Fibroblast of the conjunctiva (primary cell): ENCODE measurements around the gene TNIP1.
A peak's percentile ranks its signal among the peaks of the same experiment; 100 is the strongest.

Source experiments
- DNase-seq: peaks from one replicate; pipeline ENCODE4 v3.0.0-alpha.2; 2010; ENCODE audit warnings: low read depth

TNIP1 gene

DNA sequence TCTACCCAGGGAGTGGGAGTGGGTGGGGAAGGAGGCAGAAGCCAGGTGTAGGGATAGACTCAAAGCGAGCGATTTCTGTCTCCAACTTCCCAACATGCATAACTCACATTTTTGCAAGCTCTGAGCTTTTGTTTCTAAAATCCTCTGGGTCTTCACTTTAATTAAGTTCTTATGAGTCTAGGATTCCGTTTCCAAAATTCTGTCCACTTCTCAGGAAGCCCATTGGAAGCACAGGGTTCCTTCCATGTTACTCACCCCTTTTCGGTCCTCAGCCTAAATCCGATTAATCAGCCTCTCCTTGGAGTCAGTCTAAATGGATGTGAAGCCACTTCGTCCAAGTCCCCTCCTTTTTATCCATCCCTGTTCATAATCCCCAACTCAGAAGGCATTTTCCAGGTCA is 59.1 kb downstream of the TNIP1 start:
- no peak for DNase-seq

DNA sequence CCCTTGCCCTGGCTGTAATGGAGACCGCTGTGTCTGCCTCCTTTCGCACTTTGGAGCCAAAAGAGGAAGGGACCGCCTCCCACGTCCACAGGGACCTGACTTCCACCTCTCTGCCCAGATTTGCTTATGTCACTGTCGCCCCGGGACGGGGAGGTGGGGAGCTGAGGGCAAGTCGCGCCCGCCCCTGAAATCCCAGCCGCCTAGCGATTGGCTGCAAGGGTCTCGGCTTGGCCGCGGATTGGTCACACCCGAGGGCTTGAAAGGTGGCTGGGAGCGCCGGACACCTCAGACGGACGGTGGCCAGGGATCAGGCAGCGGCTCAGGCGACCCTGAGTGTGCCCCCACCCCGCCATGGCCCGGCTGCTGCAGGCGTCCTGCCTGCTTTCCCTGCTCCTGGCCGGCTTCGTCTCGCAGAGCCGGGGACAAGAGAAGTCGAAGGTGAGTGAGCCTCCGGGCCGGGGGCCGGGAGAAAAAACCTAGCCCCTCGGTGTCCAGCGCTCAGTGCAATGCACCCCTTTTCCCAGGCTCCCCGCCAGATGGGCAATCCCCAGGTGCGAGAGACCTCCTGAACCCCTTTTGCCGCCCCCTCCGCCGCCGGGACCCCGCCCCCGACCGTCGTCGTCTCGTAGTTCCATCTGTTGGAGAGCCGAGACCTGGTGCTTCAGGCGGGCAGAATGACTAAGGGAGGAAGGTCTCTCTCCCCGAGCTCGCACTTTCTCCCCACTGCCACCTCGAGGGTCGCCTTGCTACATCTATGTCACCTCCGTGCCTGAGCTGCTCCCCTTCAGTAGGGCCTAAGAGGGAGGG is 60.3 kb downstream of the TNIP1 start, which contains the start of gene GPX3:
Gene GPX3, plus strand, starts transcription at position 288 of the 807 bp plus-strand sequence. Its CDS starts 64 bp downstream, at position 352.
- DNase-seq: no peak

DNA sequence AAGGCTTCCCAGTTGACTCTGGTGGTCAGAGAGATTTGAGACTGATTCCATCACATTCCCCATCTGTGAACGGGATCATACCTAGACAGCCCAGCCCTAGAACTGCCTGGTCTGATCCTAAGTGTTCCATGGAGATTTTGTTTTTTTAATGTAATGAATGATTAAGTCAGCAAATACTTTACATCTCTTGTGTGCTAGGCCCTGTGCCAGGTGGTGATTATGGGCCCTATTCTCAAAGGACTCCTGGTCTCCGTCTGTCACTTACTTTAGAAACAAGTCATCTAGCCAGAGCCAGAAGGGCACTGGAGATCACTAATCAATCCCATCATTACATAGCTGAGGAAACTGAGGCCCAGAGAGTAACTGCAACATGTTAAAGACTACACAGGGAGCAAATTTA is 61.5 kb downstream of the TNIP1 start:
- no peak for DNase-seq

DNA sequence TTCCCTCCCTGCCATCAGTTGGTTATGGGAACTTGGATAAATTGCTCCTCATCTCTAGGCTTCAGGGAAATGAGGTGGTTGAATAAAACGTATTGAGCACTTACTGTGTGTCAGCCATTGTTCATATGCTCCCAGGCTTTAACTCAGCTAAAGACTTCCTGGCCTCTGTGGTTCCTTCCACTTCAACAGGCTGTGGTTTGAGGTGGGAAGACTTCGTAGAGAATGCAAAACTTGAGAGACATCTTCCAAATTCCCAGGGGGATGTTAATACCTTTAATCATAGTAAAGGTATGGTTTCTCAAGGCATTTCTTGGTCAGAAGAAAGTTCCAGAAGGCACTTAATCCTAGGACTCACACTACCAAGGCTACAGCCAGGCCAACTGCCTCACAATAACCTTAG is 62.0 kb downstream of the TNIP1 start:
- no peak for DNase-seq

DNA sequence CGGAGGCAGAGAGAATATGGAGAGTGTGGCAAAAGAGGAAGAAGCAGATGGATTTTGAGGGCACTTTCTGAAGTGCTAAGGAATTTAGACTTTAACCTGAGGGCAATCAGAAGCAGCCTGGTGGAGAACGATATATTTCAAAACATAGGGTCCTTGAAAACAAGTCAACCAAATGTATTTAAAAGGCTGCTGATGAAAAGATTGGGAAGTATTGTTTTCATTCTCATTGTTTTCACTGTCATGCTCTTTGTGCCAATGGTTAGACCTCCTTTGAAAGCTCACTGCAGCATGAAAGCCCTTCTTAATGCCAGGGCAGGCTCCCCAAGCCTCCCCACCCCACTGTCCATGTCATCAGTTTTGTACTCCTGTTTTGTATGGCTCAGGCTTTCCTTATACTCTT is 62.9 kb downstream of the TNIP1 start:
- DNase-seq: no peak

DNA sequence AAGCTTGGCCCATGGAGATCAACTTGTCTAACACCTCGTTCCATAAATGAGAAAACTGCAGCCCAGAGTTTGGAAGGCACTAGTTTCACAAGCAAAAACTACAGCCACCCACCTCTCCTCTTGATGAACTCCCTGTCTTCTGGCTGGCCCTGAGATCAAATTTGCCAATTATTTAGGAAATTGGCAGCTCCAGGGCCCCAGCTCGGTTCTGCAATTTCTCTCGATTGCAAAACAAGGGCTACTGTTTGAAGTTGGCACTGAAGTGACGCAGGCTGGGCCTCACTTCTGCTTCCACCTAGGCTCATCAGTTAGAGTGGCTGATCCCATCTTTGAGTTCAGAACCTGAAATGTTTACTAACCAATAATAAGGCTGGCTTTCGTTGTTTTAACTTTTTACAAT is 64.1 kb downstream of the TNIP1 start:
- no peak for DNase-seq

DNA sequence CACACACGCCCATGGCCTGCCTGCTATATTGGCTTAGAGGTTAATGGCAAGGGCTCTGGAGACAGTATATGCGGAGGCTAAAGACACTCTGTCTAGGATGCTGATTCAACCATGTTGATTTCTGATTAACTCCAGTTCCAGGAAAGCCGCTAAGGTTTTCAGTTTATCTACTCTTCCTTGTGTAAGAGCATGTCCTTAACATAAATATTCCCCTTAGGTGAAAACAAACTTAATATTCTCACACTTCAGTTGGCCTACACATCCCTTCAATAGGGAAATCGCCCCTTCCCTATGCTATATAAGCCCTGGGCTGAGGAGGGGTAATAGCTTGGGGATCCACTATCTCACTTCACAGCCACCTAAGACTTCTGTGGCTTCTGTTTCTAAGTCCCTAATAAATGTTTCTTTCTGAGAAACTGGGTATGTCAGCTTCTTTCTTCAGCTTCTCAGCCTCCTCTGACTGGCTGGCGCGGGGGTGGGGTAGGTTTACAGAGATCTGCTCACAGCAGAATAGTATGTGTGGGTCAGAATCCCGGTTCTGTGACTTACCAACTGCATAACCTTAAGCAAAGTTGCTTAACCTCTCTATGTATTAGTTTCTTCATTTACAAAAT is 64.8 kb downstream of the TNIP1 start:
- no peak for DNase-seq

DNA sequence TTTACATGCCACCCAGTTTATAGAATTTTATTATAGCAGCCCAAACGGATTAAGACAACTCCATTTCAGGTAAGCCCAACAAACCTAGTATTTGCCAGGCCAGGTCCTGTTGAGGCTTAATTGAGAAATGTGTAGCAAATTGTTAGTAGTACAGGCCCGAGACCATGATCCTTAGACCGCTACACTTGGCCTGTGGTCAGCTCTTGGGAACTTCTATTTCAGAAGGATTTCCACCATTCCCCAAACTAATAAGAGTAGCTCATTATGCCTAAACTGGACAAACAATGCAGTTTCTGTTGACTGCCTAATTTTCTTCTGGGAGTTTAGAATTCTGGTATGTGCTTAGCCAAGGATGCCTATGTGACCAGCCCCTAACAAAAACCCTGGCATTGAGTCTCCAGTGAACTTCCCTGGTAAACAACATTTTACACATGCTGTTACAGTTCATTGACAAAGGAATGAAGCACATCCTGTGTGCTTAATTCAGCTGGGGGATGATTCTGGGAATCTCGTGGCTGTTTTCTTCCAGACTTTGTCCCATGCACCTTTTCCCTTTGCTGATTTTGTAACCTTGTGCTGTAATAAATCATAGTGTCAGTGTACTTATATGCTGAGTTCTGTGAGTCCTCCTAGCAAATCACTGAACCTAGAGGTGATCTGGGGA is 66.0 kb downstream of the TNIP1 start:
- DNase-seq: no peak

DNA sequence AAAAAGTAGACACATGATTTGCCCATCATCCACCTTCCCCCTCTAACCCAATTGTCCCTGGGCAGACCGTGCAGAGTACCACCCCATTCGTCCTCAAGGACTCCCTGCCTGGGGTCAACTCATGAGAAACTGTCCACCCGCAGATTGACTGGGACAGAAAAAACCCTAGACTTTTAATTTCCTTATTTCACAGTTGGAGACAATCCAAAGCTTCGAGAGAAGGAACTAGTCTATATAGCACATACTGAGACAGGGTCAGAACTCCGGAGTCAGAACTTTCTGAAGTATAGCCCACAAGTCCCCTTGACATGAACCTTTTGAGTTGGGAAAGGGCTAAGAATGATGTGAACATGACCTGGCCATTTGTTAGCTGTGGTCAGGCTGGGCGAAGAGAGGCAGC is 68.0 kb downstream of the TNIP1 start:
- DNase-seq: no peak

DNA sequence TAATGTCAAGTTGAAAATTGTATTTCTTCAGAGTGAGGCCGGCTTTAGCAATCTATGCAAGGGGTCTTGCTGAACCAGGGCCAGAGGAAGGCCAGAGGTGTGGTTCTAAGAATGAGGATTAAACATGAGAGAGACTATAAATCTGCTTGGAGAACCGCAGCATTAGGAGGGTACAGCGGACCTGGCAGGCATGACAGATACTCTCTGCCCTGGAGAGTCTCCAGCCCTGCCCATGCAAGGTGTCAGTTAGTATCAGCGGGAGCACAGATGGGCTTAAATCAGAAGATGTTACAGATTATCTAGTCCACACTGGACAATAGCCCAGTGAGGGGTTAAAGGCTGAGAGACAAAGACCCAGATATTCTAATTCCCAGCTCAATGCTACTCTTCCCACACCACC is 71.9 kb downstream of the TNIP1 start:
- DNase-seq: no peak

DNA sequence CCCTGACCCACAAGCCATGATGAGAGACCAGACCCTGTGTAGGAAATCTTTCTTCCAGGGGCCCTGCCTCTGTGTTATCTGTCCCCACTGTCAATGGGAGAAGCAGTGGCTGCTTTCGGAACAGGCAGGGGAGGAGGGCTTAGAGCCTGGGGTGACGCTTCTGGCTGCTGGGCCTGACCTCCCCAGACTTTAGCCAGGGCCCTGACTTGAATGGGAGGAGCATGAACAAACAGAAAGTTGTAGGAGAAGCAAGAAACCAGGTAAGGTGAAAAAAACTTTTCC is 72.7 kb downstream of the TNIP1 start:
- no peak for DNase-seq

DNA sequence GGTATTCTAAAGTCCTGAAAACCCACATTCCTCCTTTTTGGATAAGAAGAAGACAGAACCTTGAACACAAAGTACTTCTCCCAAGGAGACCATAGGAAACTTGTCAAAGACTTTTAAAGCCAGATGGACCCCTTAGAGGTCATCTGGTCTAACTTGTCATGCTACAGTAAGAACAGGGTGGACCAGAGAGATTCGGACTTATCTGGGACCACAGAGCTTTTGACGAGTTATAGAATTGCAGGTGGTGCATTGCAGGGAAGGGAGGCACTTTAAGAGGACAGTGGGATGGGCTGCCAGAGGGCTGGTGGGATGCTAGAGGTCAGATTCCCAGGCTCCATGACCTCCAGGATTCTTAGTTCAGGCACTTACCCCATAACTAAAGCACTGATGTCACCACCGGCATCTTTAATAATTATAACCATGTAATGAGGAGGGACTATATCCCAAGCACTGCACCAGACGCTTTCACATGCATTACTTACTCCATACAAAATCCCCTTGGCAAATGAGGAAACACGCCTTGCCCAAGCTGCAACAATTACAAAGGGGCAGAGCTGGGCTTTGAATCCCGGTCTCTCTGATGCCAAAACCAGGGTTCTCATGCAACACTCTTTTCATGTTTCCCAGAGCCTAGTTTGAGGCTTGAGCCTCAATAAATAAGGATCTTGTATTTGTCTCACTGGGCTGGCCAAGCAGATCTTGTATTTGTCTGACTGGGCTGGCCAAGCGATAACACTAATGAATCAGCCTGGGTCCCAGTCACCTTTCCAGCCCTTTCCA is 73.2 kb downstream of the TNIP1 start:
- DNase-seq: no peak

DNA sequence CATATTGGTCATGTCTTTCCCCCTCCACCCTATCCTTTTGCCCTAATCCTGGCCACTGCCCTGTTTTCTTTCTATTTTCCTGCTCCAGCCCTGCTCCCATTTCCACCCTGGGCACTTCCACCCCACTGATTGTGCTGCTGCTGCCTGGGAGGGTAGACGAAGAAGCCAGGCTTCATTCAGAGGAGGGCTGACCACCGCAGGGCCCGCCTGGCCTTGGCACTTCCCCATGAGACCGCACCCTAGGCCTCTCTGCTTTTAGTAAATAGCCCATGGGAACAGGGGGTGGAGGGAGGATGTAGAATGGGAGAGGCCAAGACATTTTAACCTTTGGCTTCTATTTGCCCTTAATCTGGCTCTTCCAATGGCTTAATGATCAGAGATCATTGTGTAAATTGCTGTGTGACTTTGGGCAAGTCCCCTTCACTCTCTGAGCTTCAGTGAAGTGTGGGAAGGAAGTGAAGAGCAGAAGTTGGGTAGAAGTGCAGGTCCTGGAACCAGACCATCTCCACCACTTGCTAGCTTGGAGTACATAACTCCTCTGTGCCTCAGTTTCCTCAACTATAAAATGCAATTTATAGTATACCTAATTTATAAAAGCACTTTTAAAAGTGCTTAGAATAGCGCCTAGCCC is 74.0 kb downstream of the TNIP1 start:
- no peak for DNase-seq

DNA sequence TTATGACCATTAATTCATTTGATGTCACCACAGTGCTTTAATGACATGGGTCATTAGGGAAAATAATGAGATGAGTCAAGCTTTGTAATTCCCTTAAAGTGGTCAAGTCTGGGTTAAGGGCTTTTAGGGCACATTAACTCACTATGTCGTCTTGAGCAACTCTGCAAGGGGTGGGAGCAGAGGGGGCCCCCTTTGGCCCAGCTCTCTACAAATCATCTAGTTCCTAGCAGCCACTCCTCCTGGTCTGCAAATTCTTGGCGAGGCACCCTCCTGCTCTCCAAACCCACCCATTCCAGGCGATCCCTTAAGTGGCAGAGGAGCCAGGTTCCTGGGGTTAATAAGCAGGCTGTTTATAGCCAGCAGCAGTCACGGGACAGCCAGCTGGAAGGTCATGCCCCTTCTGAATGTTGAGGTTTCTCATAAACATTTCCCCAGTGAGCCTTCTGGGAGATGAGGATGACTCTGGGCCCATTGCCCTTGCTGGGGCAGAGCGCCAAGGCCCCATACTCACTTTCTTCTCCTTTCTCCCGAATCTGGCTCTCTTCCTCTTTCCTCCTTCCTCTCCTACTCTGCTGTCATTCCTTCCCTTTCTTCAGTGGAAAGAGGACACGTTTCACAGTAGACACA is 74.8 kb downstream of the TNIP1 start:
- peak; percentile 62 for DNase-seq

DNA sequence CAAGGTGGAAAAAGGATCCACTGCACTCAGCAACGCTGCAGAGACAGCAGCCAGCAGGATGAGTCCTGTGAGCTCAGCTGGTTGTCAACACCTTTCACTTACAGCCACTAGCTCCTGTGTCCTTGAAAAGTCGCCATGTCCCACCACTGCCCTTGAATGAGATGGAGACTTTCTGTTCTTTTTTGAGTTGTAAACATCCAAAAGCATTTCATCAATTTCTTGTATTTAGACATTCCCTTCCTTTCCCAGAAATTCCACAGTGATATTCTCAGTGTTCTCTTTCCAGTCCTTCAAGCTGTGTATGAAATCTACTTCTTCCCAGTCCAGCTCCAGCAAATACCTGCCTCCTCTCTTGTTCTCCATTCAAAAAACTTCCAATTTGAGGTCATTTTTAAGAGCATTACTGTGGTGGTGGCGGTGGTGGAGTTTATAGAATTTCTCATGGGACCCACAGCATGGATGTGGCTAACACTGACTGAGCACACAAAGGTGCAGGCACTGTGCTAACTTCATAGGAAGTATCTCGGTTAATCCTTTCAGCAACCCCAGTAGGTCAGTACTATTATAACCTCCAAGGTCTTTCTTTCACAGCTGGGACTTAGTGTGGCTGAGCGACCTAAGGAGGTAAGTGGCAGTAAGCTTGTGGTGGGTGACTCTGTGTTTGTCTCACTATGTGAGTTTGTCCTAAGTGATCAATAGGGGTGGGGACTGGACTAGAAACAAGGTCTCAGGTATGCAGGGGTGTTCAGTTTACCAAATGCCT is 75.5 kb downstream of the TNIP1 start:
- no peak for DNase-seq

DNA sequence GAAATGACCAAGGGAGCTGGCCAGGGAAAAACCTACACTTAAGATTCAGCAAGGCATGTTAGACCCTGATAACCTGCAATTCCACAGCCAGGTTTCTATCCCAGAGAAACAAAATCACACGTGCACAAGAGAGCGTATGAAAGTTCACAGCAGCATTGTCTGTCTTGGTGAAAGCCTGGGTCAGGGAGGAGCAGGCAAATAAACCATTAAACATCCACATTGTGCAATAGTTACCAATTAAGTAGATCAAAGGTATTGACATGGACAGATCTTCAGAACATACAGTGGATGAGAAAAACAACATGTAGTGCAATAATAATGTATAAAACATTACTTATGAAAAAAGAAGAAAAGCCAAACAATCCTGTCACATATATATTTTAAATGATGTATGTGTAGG is 76.3 kb downstream of the TNIP1 start:
- no peak for DNase-seq

DNA sequence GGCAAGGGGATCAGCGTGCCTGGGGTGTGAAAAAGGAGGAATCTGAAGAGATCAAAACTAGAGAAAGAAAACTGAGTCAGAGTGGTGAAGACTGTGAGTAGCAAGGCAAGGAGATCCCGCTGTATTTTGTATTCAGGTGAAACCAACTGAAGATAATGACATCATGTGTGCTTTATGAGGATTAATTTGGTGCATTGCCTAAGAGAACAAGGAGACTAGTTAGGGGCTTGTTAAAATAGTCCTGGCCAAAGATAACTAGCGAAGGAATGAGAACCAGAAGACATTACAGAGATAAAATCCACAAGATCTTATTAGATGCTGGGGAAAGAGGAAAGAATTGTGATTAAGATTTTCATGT is 77.4 kb downstream of the TNIP1 start:
- no peak for DNase-seq

DNA sequence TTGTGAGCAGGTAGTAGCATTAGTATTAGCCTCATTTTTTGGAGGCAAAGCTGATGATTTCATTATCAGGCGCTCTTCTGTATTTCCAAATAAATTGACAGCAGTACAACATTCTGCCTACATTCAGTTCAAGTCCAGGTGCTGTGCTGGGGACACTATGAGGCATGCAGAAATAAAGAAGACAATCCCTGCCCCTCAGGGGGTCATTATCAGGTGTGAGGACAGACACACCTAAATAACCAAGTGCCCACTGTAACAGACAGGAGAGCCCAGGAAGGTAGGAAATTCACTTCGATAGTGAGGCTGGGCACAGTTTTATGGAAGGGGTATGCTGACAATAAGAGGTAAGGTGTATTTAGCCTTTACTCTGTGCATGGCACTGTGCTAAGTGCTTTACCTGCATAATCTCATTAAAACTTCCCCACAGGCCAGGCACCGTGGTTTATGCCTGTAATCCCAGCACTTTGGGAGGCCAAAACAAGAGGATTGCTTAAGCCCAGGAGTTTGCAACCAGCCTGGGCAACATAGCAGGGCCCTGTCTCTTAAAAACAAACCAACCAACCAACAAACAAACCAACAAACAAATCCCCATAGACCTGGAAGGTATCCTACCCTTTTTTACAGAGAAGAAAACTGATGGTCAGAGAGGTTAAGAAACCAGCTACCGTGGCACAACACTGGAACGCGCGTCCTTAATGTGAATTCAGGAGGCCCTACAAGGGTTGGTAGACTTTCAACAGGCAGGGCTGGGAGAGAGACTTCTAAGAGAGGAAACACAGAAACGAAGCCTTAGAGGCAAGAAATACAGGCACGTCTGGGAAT is 77.9 kb downstream of the TNIP1 start:
- no peak for DNase-seq

DNA sequence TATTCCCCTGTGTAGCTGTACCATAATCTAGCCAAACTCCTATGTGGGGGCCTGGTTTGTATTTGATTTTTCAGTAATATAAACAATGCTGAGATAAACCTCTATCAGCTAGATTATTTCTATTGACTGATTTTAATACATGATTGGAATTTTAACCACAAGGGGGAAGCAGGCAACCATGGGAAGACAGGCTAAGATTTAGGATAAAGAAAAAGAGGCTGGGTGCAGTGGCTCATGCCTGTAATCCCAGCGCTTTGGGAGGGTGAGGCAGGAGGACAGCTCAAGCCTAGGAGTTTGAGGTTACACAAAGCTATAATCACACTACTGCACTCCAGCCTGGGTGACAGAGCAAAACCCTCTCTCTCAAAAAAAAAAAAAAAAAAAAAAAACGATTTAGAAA is 78.6 kb downstream of the TNIP1 start:
- DNase-seq: peak; percentile 21

DNA sequence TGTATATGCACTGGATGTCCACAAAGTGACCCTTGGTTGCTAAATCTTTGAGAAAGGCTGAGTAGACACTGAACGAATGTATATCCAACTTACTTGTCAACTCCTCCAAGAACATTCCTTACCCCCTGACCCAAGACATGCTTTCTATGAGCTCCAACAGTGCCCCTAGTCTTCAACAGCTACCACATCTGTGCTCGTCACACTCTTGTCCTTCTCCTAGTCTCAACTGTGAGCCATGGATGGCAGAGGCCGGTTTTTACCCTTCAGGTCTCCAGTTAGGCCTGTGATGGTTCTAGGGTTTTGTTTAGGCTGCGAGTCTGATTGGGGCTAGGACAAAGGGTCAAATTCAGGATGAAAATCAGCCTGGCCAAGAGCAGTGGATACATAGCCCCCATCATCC is 79.4 kb downstream of the TNIP1 start:
- no peak for DNase-seq
